Measurements from ENCODE around the gene CANX. TPM values are rescaled to one million over a fixed set of nuclear protein-coding genes. Genes with fewer than 3 reads are reported as not detected.
"Not testable (repeated sequence)": the region's sequence is repeated elsewhere in the genome, so short reads cannot be mapped to it uniquely, and the experiment has no call there.

The CANX gene
- total RNA-seq, 1 experiment from 2014 or later = 538 TPM

- Histone ChIP-seq H3K9me3 (ENCODE audit: control insufficient read depth, low read depth, low read length) (no peaks in the 10 kb centered on the region), H3K27me3 (ENCODE audit: insufficient read depth, low read length) (no peaks in the 10 kb centered on the region), H2BK20ac (ENCODE audit: low read depth, low read length, poor library complexity, severe bottlenecking) (no peak overlapping the region), H3K56ac (ENCODE audit: insufficient read length, low read depth, low read length) (no peak overlapping the region), H3T11ph (ENCODE audit: low read length) (no peak overlapping the region), H3K18ac (ENCODE audit: insufficient read length, low read depth, low read length) (no peak overlapping the region), H4K5ac (ENCODE audit: insufficient read length, low read depth, low read length) (no peak overlapping the region), H3K79me1 (ENCODE audit: insufficient read depth, low read depth, low read length, poor library complexity, severe bottlenecking) (peaks cover 6% of the 10 kb centered on the region), H2BK12ac (ENCODE audit: insufficient read length, low read depth, low read length) (no peak overlapping the region), H2BK15ac (ENCODE audit: low read depth, low read length) (no peak overlapping the region), H3K23ac (ENCODE audit: insufficient read length, low read depth, low read length) (no peak overlapping the region), H3K4ac (ENCODE audit: low read depth, low read length) (no peak overlapping the region), H4K91ac (ENCODE audit: insufficient read length, low read depth, low read length) (no peak overlapping the region), H3K4me2 (ENCODE audit: insufficient read depth, insufficient read length, low read length) (no peak overlapping the region), H4K20me1 (ENCODE audit: control insufficient read depth, insufficient read depth, insufficient read length) (no peaks in the 10 kb centered on the region), H2AK5ac (ENCODE audit: insufficient read length, low read length) (no peak overlapping the region), H2BK120ac (ENCODE audit: low read depth, low read length, poor library complexity, severe bottlenecking) (no peak overlapping the region), H4K8ac (replicated peaks; ENCODE audit: insufficient read length, low read depth, low read length) (no peak overlapping the region), H3K9ac (ENCODE audit: extremely low read depth, insufficient read length, low read length) (no peak overlapping the region), H2BK5ac (ENCODE audit: insufficient read length, low read length) (no peak overlapping the region), H3K27ac (ENCODE audit: insufficient read length, low read depth, low read length) (no peak overlapping the region), H3K4me1 (ENCODE audit: insufficient read depth, low read length) (no peaks in the 10 kb centered on the region), H3K14ac (ENCODE audit: insufficient read depth, low read length) (no peak overlapping the region), H3K23me2 (ENCODE audit: insufficient read length, low read depth, low read length, poor library complexity, severe bottlenecking) (no peaks in the 10 kb centered on the region), H2AFZ (ENCODE audit: low read length) (no peak overlapping the region), H3K79me2 (ENCODE audit: insufficient read depth, low read length) (peaks cover 50% of the 10 kb centered on the region)
- peaks cover 8 to 14% of the 10 kb centered on the region in 2 experiments for H3K4me1 Mint-ChIP-seq
- no CpG with 5 or more reads among the region's 4 CpGs for WGBS (ENCODE audit: extremely low coverage, insufficient read length, low lambda C conversion rate)
- H3K9me3 Mint-ChIP-seq = no peaks in the 10 kb centered on the region; a peak in 1 of 5 replicates
- no peak for TF ChIP-seq CTCF (conservative IDR thresholded peaks at IDR 0.05)
- no peak overlapping the region for H3K4me3 Mint-ChIP-seq
- H3K27ac Mint-ChIP-seq = peak overlapping the region in 1 of 3 experiments; percentile 14; a peak in 1 of 7 replicates
- DNase-seq = no peak
- no peaks in the 10 kb centered on the region for H3K27me3 Mint-ChIP-seq (ENCODE audit: low read depth)
- peaks cover 33 to 49% (median 47%) of the 10 kb centered on the region in 3 experiments for H3K36me3 Mint-ChIP-seq (ENCODE audit: insufficient read depth in 1 of 3, low read depth in 3 of 3)
Observed at GRCh38 chr5:179738742-179739141, 40.0 kb downstream of the CANX start.

- not testable (repeated sequence) for H4K20me1 ChIP-seq (ENCODE audit: control insufficient read depth, insufficient read depth, insufficient read length); H3K23me2 ChIP-seq (ENCODE audit: insufficient read length, low read depth, low read length, poor library complexity, severe bottlenecking); H3K27me3 Mint-ChIP-seq (ENCODE audit: low read depth); H2AK5ac ChIP-seq (ENCODE audit: insufficient read length, low read length); H3K9ac ChIP-seq (ENCODE audit: extremely low read depth, insufficient read length, low read length); H3K9me3 Mint-ChIP-seq; H3T11ph ChIP-seq (ENCODE audit: low read length); H2BK5ac ChIP-seq (ENCODE audit: insufficient read length, low read length); H3K4me3 Mint-ChIP-seq; H4K5ac ChIP-seq (ENCODE audit: insufficient read length, low read depth, low read length); H2BK120ac ChIP-seq (ENCODE audit: low read depth, low read length, poor library complexity, severe bottlenecking); H3K27ac ChIP-seq (ENCODE audit: insufficient read length, low read depth, low read length); H3K18ac ChIP-seq (ENCODE audit: insufficient read length, low read depth, low read length); H3K14ac ChIP-seq (ENCODE audit: insufficient read depth, low read length); H2BK20ac ChIP-seq (ENCODE audit: low read depth, low read length, poor library complexity, severe bottlenecking); H3K4me1 ChIP-seq (ENCODE audit: insufficient read depth, low read length); DNase-seq; H3K4me2 ChIP-seq (ENCODE audit: insufficient read depth, insufficient read length, low read length); H3K79me1 ChIP-seq (ENCODE audit: insufficient read depth, low read depth, low read length, poor library complexity, severe bottlenecking); H2BK12ac ChIP-seq (ENCODE audit: insufficient read length, low read depth, low read length); H3K56ac ChIP-seq (ENCODE audit: insufficient read length, low read depth, low read length); H4K8ac ChIP-seq (replicated peaks; ENCODE audit: insufficient read length, low read depth, low read length); H4K91ac ChIP-seq (ENCODE audit: insufficient read length, low read depth, low read length); H3K23ac ChIP-seq (ENCODE audit: insufficient read length, low read depth, low read length); H3K4ac ChIP-seq (ENCODE audit: low read depth, low read length); H3K27me3 ChIP-seq (ENCODE audit: insufficient read depth, low read length); H3K4me1 Mint-ChIP-seq; H3K9me3 ChIP-seq (ENCODE audit: control insufficient read depth, low read depth, low read length); H2BK15ac ChIP-seq (ENCODE audit: low read depth, low read length); H2AFZ ChIP-seq (ENCODE audit: low read length)
- peaks cover 22 to 39% (median 33%) of the 10 kb centered on the region in 3 experiments; a peak in 6 of 7 replicates for H3K36me3 Mint-ChIP-seq (ENCODE audit: insufficient read depth in 1 of 3, low read depth in 3 of 3)
- peak overlapping the region in 1 of 3 experiments; percentile 22; a peak in 1 of 7 replicates for H3K27ac Mint-ChIP-seq
- peaks cover 28% of the 10 kb centered on the region; the same call in 1 of the 2 replicates for H3K79me2 ChIP-seq (ENCODE audit: insufficient read depth, low read length)
- WGBS (ENCODE audit: extremely low coverage, insufficient read length, low lambda C conversion rate) = no CpG with 5 or more reads among the region's 7 CpGs
Observed at GRCh38 chr5:179744106-179744505, 45.3 kb downstream of the CANX start.
